Measurements from ENCODE around the gene SLC1A2.

The SLC1A2 gene

DNA sequence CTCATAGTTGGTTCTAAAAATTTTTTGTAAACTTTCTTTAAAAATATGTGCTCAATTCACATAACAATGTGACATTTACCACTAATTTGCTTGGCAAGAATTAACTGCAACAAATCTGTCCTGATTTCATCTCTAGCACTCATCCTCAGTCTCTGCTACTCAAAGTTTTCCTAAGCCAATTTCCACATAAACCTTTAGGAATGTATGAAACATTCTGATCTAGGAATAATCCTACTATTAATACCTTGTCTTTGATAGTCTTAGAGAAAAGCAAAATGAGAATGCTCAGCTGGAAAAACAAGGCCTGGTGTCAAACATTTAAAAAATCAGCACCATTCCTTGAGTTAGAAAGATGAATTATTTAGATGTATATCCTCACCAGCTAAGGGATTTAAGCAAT lies 166.1 kb downstream of the SLC1A2 start:
- TF ChIP-seq POLR2A (IDR thresholded peaks at IDR 0.05; ENCODE audit: low read depth, low read length), result no peak
- TF ChIP-seq POLR2AphosphoS5 (IDR thresholded peaks at IDR 0.05; ENCODE audit: low read depth, low read length), result no peak
- TF ChIP-seq TAF1 (IDR thresholded peaks at IDR 0.05; ENCODE audit: borderline replicate concordance, low read depth, low read length), result no peak

DNA sequence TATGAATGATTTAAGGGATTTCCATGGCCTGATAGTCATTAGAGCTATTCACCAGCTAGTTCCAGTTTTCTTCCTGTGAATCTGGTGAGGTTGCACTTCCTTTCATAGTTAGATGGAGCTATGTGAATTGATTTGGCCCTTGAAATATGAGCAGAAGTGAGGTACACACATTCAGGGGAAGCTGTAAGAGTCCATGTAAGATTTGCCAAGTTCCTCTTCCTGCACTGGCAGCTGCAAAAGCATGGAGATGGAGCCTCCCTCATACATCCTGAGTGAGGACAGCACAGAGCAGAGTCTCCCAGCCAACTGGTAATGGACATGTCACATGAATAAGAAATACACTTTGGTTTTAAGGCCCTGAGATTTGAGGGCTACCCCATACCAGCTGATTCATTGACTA lies 168.7 kb downstream of the SLC1A2 start:
- FAIRE-seq, result no peak
- DNase-seq (ENCODE audit: insufficient read length), result no peak
- TF ChIP-seq POLR2AphosphoS5 (IDR thresholded peaks at IDR 0.05; ENCODE audit: low read depth, low read length), result no peak
- no peak for TF ChIP-seq POLR2A (IDR thresholded peaks at IDR 0.05; ENCODE audit: low read depth, low read length)
- TF ChIP-seq TAF1 (IDR thresholded peaks at IDR 0.05; ENCODE audit: borderline replicate concordance, low read depth, low read length), result no peak

More for the DNA sequence above, 166.1 kb downstream of the SLC1A2 start:
- DNase-seq (ENCODE audit: insufficient read length), result no peak
- no peak for FAIRE-seq

DNA sequence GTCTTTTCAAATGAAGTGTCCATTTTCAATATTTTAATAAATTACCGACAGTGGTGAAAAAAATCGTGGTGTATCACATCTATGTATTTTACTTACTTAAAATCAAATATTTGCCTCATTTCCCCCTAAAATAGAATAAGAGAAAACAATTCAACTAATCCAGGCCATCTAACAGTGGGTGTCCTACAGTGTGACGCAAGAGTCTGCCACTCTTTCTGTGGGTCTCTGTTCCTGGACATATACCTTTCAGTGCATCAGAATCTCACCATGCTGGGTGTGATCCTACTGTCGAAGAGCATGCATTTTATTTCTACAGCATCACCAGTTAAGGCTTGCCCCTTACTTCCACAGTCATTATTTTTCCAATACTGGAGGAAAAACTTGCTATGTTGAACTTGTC lies 169.2 kb downstream of the SLC1A2 start:
- TF ChIP-seq TAF1 (IDR thresholded peaks at IDR 0.05; ENCODE audit: borderline replicate concordance, low read depth, low read length) (no peak), POLR2AphosphoS5 (IDR thresholded peaks at IDR 0.05; ENCODE audit: low read depth, low read length) (no peak), POLR2A (IDR thresholded peaks at IDR 0.05; ENCODE audit: low read depth, low read length) (no peak)
- FAIRE-seq (no peak), DNase-seq (ENCODE audit: insufficient read length) (no peak)

DNA sequence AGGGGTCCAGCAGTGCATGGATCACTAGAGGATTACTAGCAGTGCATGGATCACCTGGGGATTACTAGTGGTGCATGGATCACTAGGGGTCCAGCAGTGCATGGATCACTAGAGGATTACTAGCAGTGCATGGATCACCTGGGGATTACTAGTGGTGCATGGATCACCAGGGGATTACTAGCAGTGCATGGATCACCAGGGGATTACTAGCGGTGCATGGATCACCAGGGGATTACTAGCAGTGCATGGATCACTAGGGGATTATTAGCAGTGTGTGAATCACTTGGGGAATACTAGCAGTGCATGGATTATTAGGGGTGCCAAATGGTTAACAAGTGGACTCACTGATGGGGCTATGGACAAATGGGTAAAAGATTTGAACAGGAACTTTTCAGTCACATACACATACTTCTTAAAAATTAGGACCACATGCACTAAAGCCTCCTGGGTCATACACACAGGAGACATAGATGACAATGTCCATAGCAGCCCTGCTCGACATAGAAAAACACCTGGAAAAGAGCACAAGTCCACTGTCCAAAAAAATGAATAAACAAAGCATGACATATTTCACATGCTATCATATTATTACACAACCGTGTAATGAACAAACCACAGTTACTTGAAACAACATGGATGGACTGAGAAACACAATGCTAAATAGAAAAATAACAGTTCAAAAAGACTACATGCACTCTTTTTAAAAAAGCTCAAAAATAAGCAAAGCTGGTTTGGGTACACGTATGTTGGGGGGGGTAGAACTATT lies 170.6 kb downstream of the SLC1A2 start:
- peak; percentile 65 for FAIRE-seq
- TF ChIP-seq TAF1 (IDR thresholded peaks at IDR 0.05; ENCODE audit: borderline replicate concordance, low read depth, low read length) (no peak), POLR2AphosphoS5 (IDR thresholded peaks at IDR 0.05; ENCODE audit: low read depth, low read length) (no peak), POLR2A (IDR thresholded peaks at IDR 0.05; ENCODE audit: low read depth, low read length) (no peak)
- DNase-seq (ENCODE audit: insufficient read length), result no peak

DNA sequence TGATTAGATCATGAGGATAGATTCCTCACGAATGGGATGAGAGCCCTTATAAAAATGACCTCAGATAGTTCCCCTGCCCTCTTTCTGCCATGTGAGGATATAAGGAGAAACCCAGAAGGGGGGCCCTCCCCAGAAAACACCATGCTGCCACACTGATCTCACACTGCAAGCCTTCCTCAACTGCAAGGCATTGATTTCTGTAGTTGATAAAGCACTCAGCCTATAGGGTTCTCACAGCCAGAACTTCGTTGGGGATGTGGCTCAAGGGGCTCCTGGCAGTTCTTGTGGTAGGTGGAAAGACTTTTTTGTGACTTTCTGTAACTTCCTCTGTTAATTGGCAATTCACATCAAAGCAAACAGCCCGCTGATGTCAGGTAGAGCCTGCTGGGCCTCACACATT lies 171.5 kb downstream of the SLC1A2 start:
- TF ChIP-seq POLR2A (IDR thresholded peaks at IDR 0.05; ENCODE audit: low read depth, low read length) (no peak), TAF1 (IDR thresholded peaks at IDR 0.05; ENCODE audit: borderline replicate concordance, low read depth, low read length) (no peak), POLR2AphosphoS5 (IDR thresholded peaks at IDR 0.05; ENCODE audit: low read depth, low read length) (no peak)
- FAIRE-seq (no peak), DNase-seq (ENCODE audit: insufficient read length) (no peak)

DNA sequence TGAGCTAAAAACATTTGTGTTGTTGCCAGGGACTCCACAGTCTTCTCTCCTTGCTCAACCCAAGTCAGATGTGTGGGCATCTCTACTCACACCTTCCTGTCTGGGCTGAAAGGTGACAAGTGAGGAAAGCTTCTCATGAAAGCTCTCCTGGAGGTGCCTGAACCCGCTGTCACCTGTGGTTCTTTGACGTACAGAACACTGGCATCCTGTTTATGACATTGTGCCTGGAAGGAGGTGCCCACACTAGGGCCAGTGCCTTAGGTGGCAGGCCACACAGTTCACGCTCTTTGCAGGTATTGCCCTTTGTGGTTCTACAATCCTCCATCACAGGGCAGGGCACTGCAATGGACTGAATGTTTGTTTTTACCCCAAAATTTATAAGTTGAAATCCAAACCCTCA lies 171.9 kb downstream of the SLC1A2 start:
- no peak for TF ChIP-seq POLR2AphosphoS5 (IDR thresholded peaks at IDR 0.05; ENCODE audit: low read depth, low read length)
- TF ChIP-seq POLR2A (IDR thresholded peaks at IDR 0.05; ENCODE audit: low read depth, low read length), result no peak
- TF ChIP-seq TAF1 (IDR thresholded peaks at IDR 0.05; ENCODE audit: borderline replicate concordance, low read depth, low read length), result no peak

DNA sequence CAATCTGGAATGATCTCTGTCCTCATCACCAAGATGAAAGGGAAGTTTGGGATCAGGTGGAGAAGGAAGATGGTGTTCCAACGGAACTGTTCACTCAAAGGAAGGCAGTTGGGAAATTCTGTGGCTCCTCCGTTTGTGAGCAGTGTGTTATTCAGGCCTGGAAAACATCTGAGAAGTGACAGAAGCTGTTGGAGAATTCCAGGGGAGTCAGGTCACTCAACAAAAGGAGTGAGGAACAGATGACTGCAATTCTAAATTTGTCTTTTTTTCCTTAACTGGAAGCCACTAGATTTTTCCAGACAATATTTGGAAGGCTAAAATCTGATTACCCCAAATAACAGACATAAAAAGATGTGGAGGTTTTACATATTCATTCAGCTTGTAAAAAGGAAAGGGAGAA lies 172.6 kb downstream of the SLC1A2 start:
- FAIRE-seq, result no peak
- no peak for TF ChIP-seq POLR2AphosphoS5 (IDR thresholded peaks at IDR 0.05; ENCODE audit: low read depth, low read length)
- no peak for TF ChIP-seq TAF1 (IDR thresholded peaks at IDR 0.05; ENCODE audit: borderline replicate concordance, low read depth, low read length)
- TF ChIP-seq POLR2A (IDR thresholded peaks at IDR 0.05; ENCODE audit: low read depth, low read length), result no peak
- DNase-seq (ENCODE audit: insufficient read length), result no peak

More for the DNA sequence above, 171.9 kb downstream of the SLC1A2 start:
- FAIRE-seq (no peak), DNase-seq (ENCODE audit: insufficient read length) (no peak)

DNA sequence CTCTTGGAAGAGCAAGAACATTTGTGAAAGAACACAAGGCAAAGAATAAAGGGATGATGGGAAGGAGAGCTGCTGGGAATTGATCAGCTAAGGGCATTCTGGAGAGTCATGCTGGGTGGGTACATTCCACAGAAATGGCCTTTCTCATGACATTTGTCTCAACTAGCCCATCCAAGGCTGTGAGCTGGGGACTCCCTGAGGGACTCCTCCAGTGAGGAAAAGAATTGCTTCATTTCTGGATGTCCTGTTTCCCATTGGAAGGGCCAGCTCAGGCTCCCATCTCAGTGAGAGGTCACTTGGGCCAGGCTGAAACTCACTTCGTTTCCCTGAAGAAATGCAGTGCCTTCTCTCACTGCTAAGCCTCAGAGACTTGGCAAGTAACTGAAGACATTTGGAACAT lies 173.6 kb downstream of the SLC1A2 start:
- no peak for TF ChIP-seq TAF1 (IDR thresholded peaks at IDR 0.05; ENCODE audit: borderline replicate concordance, low read depth, low read length)
- TF ChIP-seq POLR2A (IDR thresholded peaks at IDR 0.05; ENCODE audit: low read depth, low read length), result no peak
- TF ChIP-seq POLR2AphosphoS5 (IDR thresholded peaks at IDR 0.05; ENCODE audit: low read depth, low read length), result no peak
- DNase-seq (ENCODE audit: insufficient read length) (no peak), FAIRE-seq (no peak)

DNA sequence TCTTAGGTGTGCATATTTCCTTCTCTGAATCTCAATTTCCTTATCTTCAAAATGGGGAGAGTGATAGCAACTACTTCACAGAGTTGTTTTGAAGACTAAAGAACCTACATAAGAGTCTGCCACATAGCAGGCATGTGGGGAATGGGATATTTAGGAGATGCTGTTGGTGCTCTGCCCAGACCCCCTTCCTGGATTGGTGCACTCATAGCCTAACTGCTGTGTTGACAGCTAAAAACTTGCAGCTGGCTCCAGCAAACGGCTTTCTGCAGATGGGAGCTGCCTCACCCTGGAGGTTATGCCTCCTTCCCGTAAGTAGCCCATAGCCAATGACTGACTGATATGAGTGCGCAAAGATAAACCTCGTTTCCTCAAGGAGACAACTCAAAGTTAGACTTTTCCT lies 174.3 kb downstream of the SLC1A2 start:
- DNase-seq (ENCODE audit: insufficient read length), result no peak
- no peak for TF ChIP-seq TAF1 (IDR thresholded peaks at IDR 0.05; ENCODE audit: borderline replicate concordance, low read depth, low read length)
- TF ChIP-seq POLR2AphosphoS5 (IDR thresholded peaks at IDR 0.05; ENCODE audit: low read depth, low read length), result no peak
- TF ChIP-seq POLR2A (IDR thresholded peaks at IDR 0.05; ENCODE audit: low read depth, low read length), result no peak
- FAIRE-seq, result no peak

DNA sequence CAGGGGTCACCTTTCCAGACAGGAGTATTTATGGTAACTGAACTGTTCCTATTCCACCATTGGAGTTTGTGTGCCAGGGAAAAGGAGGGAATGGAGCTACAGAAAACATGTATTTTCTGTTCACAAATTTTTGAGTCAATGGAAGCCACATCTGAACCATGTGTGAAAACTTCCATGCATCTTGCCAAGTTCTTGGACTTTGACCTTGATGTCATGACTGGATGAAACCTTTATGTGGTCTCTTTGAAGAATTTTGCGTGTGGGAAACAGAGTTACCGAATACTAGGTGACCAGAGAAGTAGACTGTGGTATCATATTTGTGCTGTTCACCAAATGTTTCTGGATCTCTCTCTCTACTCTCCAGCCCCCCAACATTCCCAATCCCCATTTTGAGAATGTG lies 175.6 kb downstream of the SLC1A2 start:
- TF ChIP-seq POLR2A (IDR thresholded peaks at IDR 0.05; ENCODE audit: low read depth, low read length) (no peak), POLR2AphosphoS5 (IDR thresholded peaks at IDR 0.05; ENCODE audit: low read depth, low read length) (no peak), TAF1 (IDR thresholded peaks at IDR 0.05; ENCODE audit: borderline replicate concordance, low read depth, low read length) (no peak)
- no peak for DNase-seq (ENCODE audit: insufficient read length)
- FAIRE-seq, result no peak

DNA sequence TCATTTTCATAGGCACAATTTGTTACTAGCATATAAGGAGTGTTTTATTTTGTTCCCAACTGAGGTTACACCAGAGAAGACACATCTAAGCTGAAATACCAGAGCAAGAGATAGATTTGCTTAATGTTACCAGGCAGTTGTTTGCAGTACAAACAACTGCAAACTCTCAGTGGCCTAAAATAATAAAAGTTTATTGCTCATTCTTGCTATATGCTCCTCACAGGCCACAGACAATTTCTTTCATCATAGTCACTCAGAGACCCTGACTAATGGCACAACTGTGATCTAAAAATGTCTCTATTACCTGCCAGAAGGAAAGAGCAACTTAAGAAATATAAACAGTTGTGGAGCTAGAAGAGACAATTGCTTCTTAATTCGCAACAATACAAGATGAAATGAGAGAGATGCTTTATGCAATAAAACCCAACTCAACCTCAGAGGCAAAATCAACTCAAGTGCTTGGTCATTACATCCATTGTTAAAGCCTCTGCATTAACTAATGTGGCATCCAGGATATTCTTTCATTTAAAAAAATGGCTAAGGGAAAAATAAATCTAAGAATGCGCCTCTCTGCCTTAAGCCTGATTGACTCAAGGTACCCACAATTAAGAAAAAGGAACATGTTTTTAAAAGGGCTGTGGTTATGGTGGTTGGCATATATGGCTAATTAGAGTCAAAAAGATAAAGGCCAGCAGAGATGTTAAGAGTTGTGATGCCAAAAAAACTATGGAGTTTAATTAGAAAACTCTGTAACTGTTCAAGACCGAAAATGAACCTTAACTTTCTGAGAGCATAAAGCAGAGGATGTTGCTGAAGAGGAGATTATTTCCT lies 176.7 kb downstream of the SLC1A2 start:
- TF ChIP-seq POLR2AphosphoS5 (IDR thresholded peaks at IDR 0.05; ENCODE audit: low read depth, low read length) (no peak), TAF1 (IDR thresholded peaks at IDR 0.05; ENCODE audit: borderline replicate concordance, low read depth, low read length) (no peak), POLR2A (IDR thresholded peaks at IDR 0.05; ENCODE audit: low read depth, low read length) (no peak)
- FAIRE-seq (peak; percentile 5), DNase-seq (ENCODE audit: insufficient read length) (no peak)
